Endothelial cell of umbilical vein (primary cell): Measurements from ENCODE around the gene SETMAR. TPM values are rescaled to one million over a fixed set of nuclear protein-coding genes. Genes with fewer than 3 reads are reported as not detected.

Source experiments
- BruUV-seq: library from RNA; stranded (reverse); fragments of 400-500 nt; replicated peaks from 2 replicates; lab custom pipeline; 2021; lab: Mats Ljungman, UMichigan
- CTCF ChIA-PET: fragments of 300-600, 350-600 bp; sonication (Branson Sonifier 250); formaldehyde crosslinking; loops from one replicate; lab custom pipeline; 2021; ENCODE audit warnings: antibody characterized with exemption, inconsistent platforms; lab: Charles Lee
- POLR2A ChIA-PET: fragments of 300-600, 350-600 bp; sonication (Branson Sonifier 250); formaldehyde crosslinking; loops from one replicate; lab custom pipeline; 2021; ENCODE audit warnings: antibody characterized with exemption, inconsistent platforms; lab: Charles Lee
- DNase-seq: peaks from one replicate; pipeline ENCODE4 v3.0.0-alpha.2; 2011; ENCODE audit warnings: low read depth, low spot score
- FAIRE-seq: peaks from 2 replicates; lab custom pipeline; 2011; peaks lifted over from hg19 to GRCh38; lab: Jason Lieb, UNC
- H2AFZ ChIP-seq: 2 replicates; pipeline ENCODE4 v1.6.0; 2012; ENCODE audit warnings: low read depth, low read length, control low read depth, inconsistent platforms
- H3K27ac ChIP-seq: 2 replicates; pipeline ENCODE4 v1.5.1; 2011; ENCODE audit warnings: low read depth, mild to moderate bottlenecking, control low read depth, low read length, moderate library complexity; ENCODE audit not compliant: insufficient read depth
- H3K27me3 ChIP-seq, 2 experiments: 2 replicates each; pipeline versions ENCODE4 v1.6.0 to v1.6.1; 2011; ENCODE audit warnings: low read length in 2 of 2, mixed read lengths in 1 of 2; ENCODE audit not compliant: control insufficient read depth in 2 of 2, insufficient read depth in 2 of 2
- H3K36me3 ChIP-seq, 2 experiments: 2 replicates in 1 of 2; 3 replicates in 1 of 2; pipeline ENCODE4 v1.5.1; 2011; ENCODE audit warnings: low read length in 2 of 2, mild to moderate bottlenecking in 1 of 2, moderate library complexity in 1 of 2; ENCODE audit not compliant: control insufficient read depth in 2 of 2, insufficient read depth in 2 of 2; ENCODE audit errors: extremely low read depth in 1 of 2
- H3K4me1 ChIP-seq: 3 replicates; pipeline ENCODE4 v1.5.1; 2011; ENCODE audit warnings: mild to moderate bottlenecking, low read length; ENCODE audit not compliant: control insufficient read depth, insufficient read depth; ENCODE audit errors: extremely low read depth
- H3K4me2 ChIP-seq: 2 replicates; pipeline ENCODE4 v1.6.1; 2011; ENCODE audit warnings: low read length, control low read depth, mixed read lengths; ENCODE audit not compliant: insufficient read depth
- H3K4me3 ChIP-seq, 3 experiments: fragments of 200-600 bp in 1 of 3; sonication (generic), shearing (Covaris generic) in 1 of 3; replicated peaks in 1 of 3; 2 replicates each; pipeline ENCODE4 v1.5.1; 2011 to 2016; ENCODE audit warnings: control low read depth in 3 of 3, low read length in 3 of 3, mild to moderate bottlenecking in 2 of 3, inconsistent platforms in 1 of 3, low read depth in 1 of 3, moderate library complexity in 1 of 3; ENCODE audit not compliant: insufficient read depth in 1 of 3
- H3K79me2 ChIP-seq: 2 replicates; pipeline ENCODE4 v1.6.0; 2012; ENCODE audit warnings: low read length, inconsistent platforms; ENCODE audit not compliant: control insufficient read depth, insufficient read depth
- H3K9ac ChIP-seq: replicated peaks from 2 replicates; pipeline ENCODE3; 2011; ENCODE audit warnings: low read length, control low read depth; ENCODE audit not compliant: insufficient read depth; ENCODE audit errors: extremely low read depth
- H3K9me1 ChIP-seq: replicated peaks from 3 replicates; pipeline ENCODE4 v1.6.0; 2011; ENCODE audit warnings: mild to moderate bottlenecking, low read length; ENCODE audit not compliant: control insufficient read depth, insufficient read depth; ENCODE audit errors: extremely low read depth
- H3K9me3 ChIP-seq: replicated peaks from 2 replicates; pipeline ENCODE4 v1.5.1; 2012; ENCODE audit warnings: low read length, inconsistent platforms; ENCODE audit not compliant: control insufficient read depth, insufficient read depth
- H4K20me1 ChIP-seq: replicated peaks from 2 replicates; pipeline ENCODE3; 2011; ENCODE audit warnings: mild to moderate bottlenecking, low read length; ENCODE audit not compliant: control insufficient read depth, insufficient read depth; ENCODE audit errors: extremely low read depth
- EZH2 ChIP-seq: IDR thresholded peaks from 2 replicates; pipeline ENCODE4 v1.6.1; 2012; ENCODE audit warnings: borderline replicate concordance, low read depth, mild to moderate bottlenecking, moderate library complexity, low read length, inconsistent platforms; ENCODE audit not compliant: severe bottlenecking
- FOS ChIP-seq: IDR thresholded peaks from 2 replicates; pipeline ENCODE4 v1.6.1; 2011; ENCODE audit warnings: mild to moderate bottlenecking, low read length, moderate library complexity, borderline replicate concordance; ENCODE audit not compliant: insufficient read depth
- GATA2 ChIP-seq: IDR thresholded peaks from 2 replicates; pipeline ENCODE4 v1.7.0; 2011; ENCODE audit warnings: low read depth, mild to moderate bottlenecking, moderate library complexity, mixed read lengths, low read length; ENCODE audit not compliant: insufficient read length, insufficient read depth
- JUN ChIP-seq: IDR thresholded peaks from 2 replicates; pipeline ENCODE4 v1.6.1; 2011; ENCODE audit warnings: borderline replicate concordance, low read depth; ENCODE audit not compliant: insufficient read length, insufficient read depth
- MAX ChIP-seq: IDR thresholded peaks from 2 replicates; pipeline ENCODE4 v1.6.1; 2011; ENCODE audit not compliant: insufficient read depth, insufficient read length
- MYC ChIP-seq: IDR thresholded peaks from one replicate; pipeline ENCODE4 v1.6.1; 2011; ENCODE audit warnings: mild to moderate bottlenecking, low read depth, low read length
- POLR2A ChIP-seq: IDR thresholded peaks from 2 replicates; pipeline ENCODE4 v1.6.1; 2012; ENCODE audit warnings: low read depth, mild to moderate bottlenecking, control low read depth, low read length
- POLR2AphosphoS5 ChIP-seq: IDR thresholded peaks from 2 replicates; pipeline ENCODE4 v1.6.1; 2012; ENCODE audit warnings: low read depth, mild to moderate bottlenecking, control low read depth, low read length, moderate library complexity; ENCODE audit not compliant: insufficient read depth
- dilution Hi-C: fragments of 300-500 bp; cut with MboI; formaldehyde crosslinking; loops from one replicate; pipeline ENCODE4 v1.15.0; 2019; ENCODE audit warnings: low sequenced_read_pairs; ENCODE audit not compliant: extremely low pct_ligation_motif_present
- intact Hi-C: fragments of 100-400 bp; cut with micrococcal nuclease; formaldehyde crosslinking; loops from one replicate; pipeline ENCODE4 v1.10.0; 2022
- polyA plus RNA-seq, 4 experiments: library from polyadenylated mRNA; depleted of rRNA in 3 of 4; stranded (reverse) in 3 of 4; unstranded in 1 of 4; fragments of >200 nt; gene quantifications; 2 replicates each; pipeline versions ENCODE4 v1.2.1 to v1.2.3, GENCODE V29; 2011 to 2012; ENCODE audit warnings: missing spikeins in 1 of 4
- total RNA-seq: library from RNA; stranded (reverse); gene quantifications from 2 replicates; pipeline ENCODE4 v1.2.3, GENCODE V29; 2021
- TF ChIP-seq, protein P1 (sequence below), 2 donors: IDR thresholded peaks; 1 replicate in 1 of 2; 2 replicates in 1 of 2; pipeline ENCODE4 v1.5.1; 2011; ENCODE audit warnings: low read length in 2 of 2, mild to moderate bottlenecking in 2 of 2, moderate library complexity in 2 of 2, control low read depth in 1 of 2, inconsistent platforms in 1 of 2, low read depth in 1 of 2; ENCODE audit not compliant: insufficient read depth in 1 of 2; ENCODE audit errors: extremely low read depth in 1 of 2

Gene SETMAR
- total and polyA plus RNA-seq, 2 donors (not counting 3 experiments of a cell fraction or from before 2014, with no cell fraction given): 9.6 to 15.4 TPM

- dilution Hi-C loops: no loop called here
- no peak for FAIRE-seq
These were observed 3.7 kb downstream of the SETMAR start for GRCh38 chr3:4306860-4307259.

More at GRCh38 chr3:4306860-4307259, 3.7 kb downstream of the SETMAR start:
- Histone ChIP-seq H3K36me3 (no peaks in the 10 kb centered on the region), H3K79me2 (peaks cover 6% of the 10 kb centered on the region), H3K9me3 (no peaks in the 10 kb centered on the region), H2AFZ (no peak overlapping the region), H3K9ac (no peak overlapping the region), H3K27ac (no peak overlapping the region), H3K4me1 (peaks cover 9% of the 10 kb centered on the region), H4K20me1 (no peaks in the 10 kb centered on the region), H3K9me1 (no peaks in the 10 kb centered on the region), H3K4me3 (no peak overlapping the region), H3K4me2 (no peak overlapping the region), H3K27me3 (no peaks in the 10 kb centered on the region)
- POLR2A ChIA-PET: no interaction called here
- intact Hi-C loops: no loop called here
- TF ChIP-seq MYC (no peak), JUN (no peak), GATA2 (no peak), POLR2AphosphoS5 (no peak), POLR2A (no peak), MAX (no peak), FOS (no peak), EZH2 (no peak)
- TF ChIP-seq, protein P1, sequence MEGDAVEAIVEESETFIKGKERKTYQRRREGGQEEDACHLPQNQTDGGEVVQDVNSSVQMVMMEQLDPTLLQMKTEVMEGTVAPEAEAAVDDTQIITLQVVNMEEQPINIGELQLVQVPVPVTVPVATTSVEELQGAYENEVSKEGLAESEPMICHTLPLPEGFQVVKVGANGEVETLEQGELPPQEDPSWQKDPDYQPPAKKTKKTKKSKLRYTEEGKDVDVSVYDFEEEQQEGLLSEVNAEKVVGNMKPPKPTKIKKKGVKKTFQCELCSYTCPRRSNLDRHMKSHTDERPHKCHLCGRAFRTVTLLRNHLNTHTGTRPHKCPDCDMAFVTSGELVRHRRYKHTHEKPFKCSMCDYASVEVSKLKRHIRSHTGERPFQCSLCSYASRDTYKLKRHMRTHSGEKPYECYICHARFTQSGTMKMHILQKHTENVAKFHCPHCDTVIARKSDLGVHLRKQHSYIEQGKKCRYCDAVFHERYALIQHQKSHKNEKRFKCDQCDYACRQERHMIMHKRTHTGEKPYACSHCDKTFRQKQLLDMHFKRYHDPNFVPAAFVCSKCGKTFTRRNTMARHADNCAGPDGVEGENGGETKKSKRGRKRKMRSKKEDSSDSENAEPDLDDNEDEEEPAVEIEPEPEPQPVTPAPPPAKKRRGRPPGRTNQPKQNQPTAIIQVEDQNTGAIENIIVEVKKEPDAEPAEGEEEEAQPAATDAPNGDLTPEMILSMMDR (IDR thresholded peaks at IDR 0.05; ENCODE audit: extremely low read depth in 1 of 2, insufficient read depth in 1 of 2, low read depth in 1 of 2, low read length in 2 of 2): no peak
- no TSS peak for BruUV-seq
- no peak for DNase-seq
- CTCF ChIA-PET: interaction anchor here (1.2 kb wide), 3 partner anchors 8 to 327 kb away, joined by 4 to 7 read pairs (median 6); no protein-coding TSS in a partner anchor
